ENCODE results near the gene ZBED2. TPM values are rescaled to one million over a fixed set of nuclear protein-coding genes. Genes with fewer than 3 reads are reported as not detected.

The ZBED2 gene
- total RNA-seq, 4 donors from 2014 or later = 4.2 to 9.4 (median 6.2) TPM

GRCh38 chr3:111617406-111617805, 22.3 kb upstream of the ZBED2 start:
- no peak for TF ChIP-seq CTCF (IDR thresholded peaks at IDR 0.05)
- no peak for TF ChIP-seq POLR2A (IDR thresholded peaks at IDR 0.05)
- Histone ChIP-seq H3K9me3 (no peaks in the 10 kb centered on the region), H3K4me1 (peaks cover 0 to 4% (median 0%) of the 10 kb centered on the region in 3 donors), H3K27me3 (peaks cover 0 to 6% (median 0%) of the 10 kb centered on the region in 4 donors), H3K27ac (no peak overlapping the region), H3K36me3 (no peaks in the 10 kb centered on the region), H3K4me3 (no peak overlapping the region)
- no peak for DNase-seq
- WGBS, 2 donors = 100% methylated on average over 1 to 3 of the region's 3 CpGs
- intact Hi-C loops (cut with DNase I) = no loop called here

GRCh38 chr3:111616417-111617105, 21.4 kb upstream of the ZBED2 start:
- 76 to 85% methylated on average over 3 to 4 of the region's 6 CpGs for whole genome bisulfite sequencing, 2 donors
- Histone ChIP-seq H3K27me3 (peaks cover 0 to 6% (median 0%) of the 10 kb centered on the region in 4 donors), H3K4me3 (no peak overlapping the region), H3K9me3 (no peaks in the 10 kb centered on the region), H3K27ac (no peak overlapping the region), H3K36me3 (no peaks in the 10 kb centered on the region), H3K4me1 (peaks cover 0 to 4% (median 0%) of the 10 kb centered on the region in 3 donors)
- peak in 2 of 6 experiments; percentile 16 to 47 for TF ChIP-seq CTCF (IDR thresholded peaks at IDR 0.05)
- TF ChIP-seq POLR2A (IDR thresholded peaks at IDR 0.05) = no peak
- DNase-seq = no peak
- intact Hi-C loops (cut with DNase I) = no loop called here

GRCh38 chr3:111615880-111616279, 20.7 kb upstream of the ZBED2 start:
- no peak for DNase-seq
- Histone ChIP-seq H3K4me3 (no peak overlapping the region), H3K4me1 (peaks cover 0 to 9% (median 3%) of the 10 kb centered on the region in 3 donors), H3K9me3 (no peaks in the 10 kb centered on the region), H3K36me3 (no peaks in the 10 kb centered on the region), H3K27ac (no peak overlapping the region), H3K27me3 (peaks cover 0 to 6% (median 0%) of the 10 kb centered on the region in 4 donors)
- whole genome bisulfite sequencing, 2 donors = 48 to 57% methylated on average over 3 of the region's 3 CpGs
- intact Hi-C loops (cut with DNase I) = no loop called here
- no peak for TF ChIP-seq POLR2A (IDR thresholded peaks at IDR 0.05)
- TF ChIP-seq CTCF (IDR thresholded peaks at IDR 0.05) = no peak

GRCh38 chr3:111613294-111613693, 18.1 kb upstream of the ZBED2 start:
- WGBS, 2 donors = 50 to 100% methylated on average over 1 of the region's 1 CpG
- no peak overlapping the region for H3K4me3 ChIP-seq
- intact Hi-C loops (cut with DNase I) = no loop called here
- H3K27ac ChIP-seq = no peak overlapping the region
- no peaks in the 10 kb centered on the region for H3K9me3 ChIP-seq
- peaks cover 0 to 24% (median 4%) of the 10 kb centered on the region in 3 donors for H3K4me1 ChIP-seq
- no peak for DNase-seq
- H3K36me3 ChIP-seq = no peaks in the 10 kb centered on the region
- peaks cover 0 to 6% (median 0%) of the 10 kb centered on the region in 4 donors for H3K27me3 ChIP-seq
- TF ChIP-seq POLR2A (IDR thresholded peaks at IDR 0.05) (no peak), CTCF (IDR thresholded peaks at IDR 0.05) (no peak)

GRCh38 chr3:111610612-111611054, 15.5 kb upstream of the ZBED2 start:
- Histone ChIP-seq H3K36me3 (no peaks in the 10 kb centered on the region), H3K4me3 (no peak overlapping the region), H3K27me3 (no peaks in the 10 kb centered on the region), H3K9me3 (no peaks in the 10 kb centered on the region), H3K4me1 (peaks cover 0 to 20% (median 4%) of the 10 kb centered on the region in 3 donors), H3K27ac (peak overlapping the region; percentile 41 to 76 (median 64))
- DNase-seq = no peak
- WGBS, 2 donors = 39 to 41% methylated on average over 5 to 8 of the region's 8 CpGs
- intact Hi-C loops (cut with DNase I) = no loop called here
- TF ChIP-seq CTCF (IDR thresholded peaks at IDR 0.05) = no peak
- no peak for TF ChIP-seq POLR2A (IDR thresholded peaks at IDR 0.05)
